HG03575 (cell line): ENCODE measurements around the gene ITIH5.

Source experiments
- ATAC-seq: cut with Tn5 transposase; IDR thresholded peaks from one replicate; pipeline ENCODE4 v1.9.1; 2021; ENCODE audit not compliant: unreplicated experiment, insufficient number of reproducible peaks, low FRiP score; ENCODE audit errors: extremely low read depth

The ITIH5 gene

GRCh38 chr10:7647062-7647664 lies 19.6 kb downstream of the ITIH5 start:
- ATAC-seq, result no peak

- no peak for ATAC-seq
Measured at GRCh38 chr10:7642491-7643011, 24.2 kb downstream of the ITIH5 start.

- ATAC-seq, result no peak
Measured at GRCh38 chr10:7635408-7636125, 31.2 kb downstream of the ITIH5 start.

GRCh38 chr10:7634142-7634894 lies 32.4 kb downstream of the ITIH5 start:
- no peak for ATAC-seq

GRCh38 chr10:7626283-7626682 lies 40.5 kb downstream of the ITIH5 start:
- no peak for ATAC-seq

- no peak for ATAC-seq
Measured at GRCh38 chr10:7625836-7626235, 40.9 kb downstream of the ITIH5 start.

GRCh38 chr10:7625009-7625408 lies 41.8 kb downstream of the ITIH5 start:
- ATAC-seq, result no peak

- ATAC-seq, result no peak
Measured at GRCh38 chr10:7622969-7623368, 43.8 kb downstream of the ITIH5 start.

GRCh38 chr10:7618461-7618860 lies 48.3 kb downstream of the ITIH5 start:
- ATAC-seq, result no peak

GRCh38 chr10:7611909-7612308 lies 54.9 kb downstream of the ITIH5 start:
- ATAC-seq, result no peak

- no peak for ATAC-seq
Measured at GRCh38 chr10:7610651-7611389, 55.9 kb downstream of the ITIH5 start.

- ATAC-seq, result no peak
Measured at GRCh38 chr10:7610026-7610425, 56.7 kb downstream of the ITIH5 start.

- no peak for ATAC-seq
Measured at GRCh38 chr10:7609556-7609955, 57.2 kb downstream of the ITIH5 start.

GRCh38 chr10:7608001-7608400 lies 58.8 kb downstream of the ITIH5 start:
- no peak for ATAC-seq

GRCh38 chr10:7606951-7607404 lies 59.8 kb downstream of the ITIH5 start:
- ATAC-seq, result no peak

GRCh38 chr10:7605565-7606295 lies 61.0 kb downstream of the ITIH5 start:
- no peak for ATAC-seq

- no peak for ATAC-seq
Measured at GRCh38 chr10:7601023-7601656, 65.6 kb downstream of the ITIH5 start.

- no peak for ATAC-seq
Measured at GRCh38 chr10:7598771-7599170, 68.0 kb downstream of the ITIH5 start.
